Activated CD4-positive, CD25-positive, alpha-beta regulatory T cell treated with anti-CD3 and anti-CD28 coated beads, Interleukin-2, amount 50 U/mL, for 24 hours (primary cell): ENCODE results near the gene SRGAP2B.
"Not testable (repeated sequence)": the region's sequence is repeated elsewhere in the genome, so short reads cannot be mapped to it uniquely, and the experiment has no call there.

ENCODE experiments used
- ATAC-seq, 2 donors: fragments of 150-1000 bp; cut with Tn5 transposase; one replicate each; pipeline ENCODE4 v1.10.0; 2021; ENCODE audit warnings: mild to moderate bottlenecking in 1 of 2, moderate library complexity in 1 of 2

The SRGAP2B gene

GRCh38 chr1:144893062-144893461, 202.1 kb downstream of the SRGAP2B start:
- not testable (repeated sequence) for ATAC-seq

GRCh38 chr1:144889450-144890115, 205.5 kb downstream of the SRGAP2B start:
- ATAC-seq = not testable (repeated sequence)

GRCh38 chr1:144883022-144883421, 212.1 kb downstream of the SRGAP2B start:
- ATAC-seq = not testable (repeated sequence)

- ATAC-seq = not testable (repeated sequence)
Observed at GRCh38 chr1:144882343-144882742, 212.8 kb downstream of the SRGAP2B start.

GRCh38 chr1:144858607-144859006, 236.5 kb downstream of the SRGAP2B start:
- ATAC-seq = not testable (repeated sequence)
